Measurements from ENCODE around the gene HIVEP1.

Gene HIVEP1

GRCh38 chr6:12020187-12020791 lies 8.2 kb downstream of the HIVEP1 start:
- DNase-seq = no peak

DNA sequence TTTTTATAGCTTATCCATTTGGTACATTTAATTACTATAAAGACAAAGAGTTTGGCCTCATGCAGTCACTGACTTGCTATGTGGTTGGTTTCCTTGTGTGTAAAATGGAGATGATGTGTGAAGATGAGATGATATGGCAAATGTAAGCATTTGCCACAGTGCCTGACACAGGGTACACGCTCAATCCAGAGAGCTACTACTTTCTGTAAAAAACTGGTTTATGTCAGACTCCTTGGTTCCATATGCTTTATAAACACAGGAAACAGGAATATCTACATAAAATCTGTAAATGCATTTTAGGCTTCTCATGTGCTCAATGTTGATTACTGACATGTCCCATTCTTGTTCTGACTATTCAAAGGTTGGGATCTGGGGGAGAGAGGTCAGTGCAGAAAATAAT lies 10.4 kb downstream of the HIVEP1 start:
- DNase-seq = no peak

GRCh38 chr6:12022953-12023388 lies 10.9 kb downstream of the HIVEP1 start:
- DNase-seq = no peak

GRCh38 chr6:12024216-12024615 lies 12.1 kb downstream of the HIVEP1 start:
- DNase-seq = no peak

DNA sequence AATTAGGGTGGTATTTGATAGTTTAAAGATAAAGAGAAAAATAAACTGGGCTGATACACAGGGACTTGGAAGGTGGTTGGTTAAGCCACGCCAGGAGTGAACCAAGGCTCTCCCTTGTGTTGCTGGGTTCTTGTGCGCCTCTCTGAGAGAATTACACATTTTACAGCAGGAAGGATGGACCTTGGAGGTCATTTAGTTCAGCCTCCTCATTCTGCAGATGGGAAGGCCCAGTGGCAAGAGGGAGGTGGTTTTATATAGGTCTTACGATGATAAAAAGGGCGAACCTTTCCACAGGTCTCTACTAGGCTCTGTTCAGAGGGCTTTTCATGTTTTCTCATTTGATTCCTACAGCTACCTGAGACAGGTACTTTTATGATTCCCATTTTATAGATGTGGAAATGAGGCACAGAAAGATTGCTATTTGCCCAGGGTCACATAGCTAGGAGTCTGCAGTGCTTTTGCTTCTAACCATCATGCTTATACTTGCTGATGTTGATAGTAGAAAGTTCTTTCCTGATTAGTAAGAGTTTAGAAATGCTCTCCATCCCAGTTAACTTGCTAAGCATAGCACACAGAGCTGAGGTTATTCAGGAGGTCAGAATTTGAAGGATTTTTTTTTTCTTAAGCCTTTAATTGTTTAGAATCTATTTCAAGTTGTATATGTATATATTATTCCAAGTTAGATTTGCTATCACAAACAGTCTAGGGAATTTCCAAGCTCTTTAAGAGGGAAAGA lies 12.8 kb downstream of the HIVEP1 start:
- DNase-seq = no peak

DNA sequence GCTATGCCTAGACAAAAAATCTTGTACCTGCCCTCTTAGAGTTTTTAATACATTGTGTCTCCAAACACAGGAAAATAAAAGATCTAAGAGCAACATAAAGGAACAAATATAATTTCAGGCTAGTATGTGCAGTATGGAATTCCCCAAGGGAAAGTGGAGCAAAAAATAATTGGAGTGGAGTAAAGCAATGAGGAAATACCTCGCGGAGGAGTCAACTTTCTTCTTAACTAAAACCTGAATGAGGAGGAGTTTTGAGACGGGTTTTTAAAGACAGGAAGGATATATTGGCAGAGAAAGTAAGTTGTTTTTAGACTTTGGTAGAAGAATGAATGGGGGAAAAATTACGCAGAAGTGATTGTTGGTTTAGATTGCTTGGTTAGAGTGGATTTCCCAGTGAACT lies 14.0 kb downstream of the HIVEP1 start:
- DNase-seq = no peak

DNA sequence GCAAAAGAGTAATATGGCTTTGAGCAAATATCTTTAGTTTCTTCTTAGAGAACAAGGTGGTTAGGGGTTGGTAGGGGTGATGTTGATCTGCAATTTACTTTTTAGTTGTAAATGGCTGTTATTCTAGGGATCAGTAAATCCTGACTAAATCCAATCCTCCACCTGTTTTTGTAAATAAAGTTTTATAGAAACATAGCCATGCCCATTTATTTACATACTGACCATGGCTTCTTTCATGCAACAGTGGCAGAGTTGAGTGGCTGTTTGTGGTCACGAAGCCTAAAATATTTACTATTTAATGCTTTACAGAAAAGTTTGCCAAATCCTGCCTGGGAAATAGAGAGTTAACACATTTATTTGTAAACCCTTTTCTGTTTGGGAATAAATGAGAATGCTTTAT lies 14.7 kb downstream of the HIVEP1 start:
- DNase-seq = no peak

GRCh38 chr6:12028213-12028612 lies 16.1 kb downstream of the HIVEP1 start:
- no peak for DNase-seq

- DNase-seq = no peak
These were observed 18.0 kb downstream of the HIVEP1 start for GRCh38 chr6:12029979-12030737.

DNA sequence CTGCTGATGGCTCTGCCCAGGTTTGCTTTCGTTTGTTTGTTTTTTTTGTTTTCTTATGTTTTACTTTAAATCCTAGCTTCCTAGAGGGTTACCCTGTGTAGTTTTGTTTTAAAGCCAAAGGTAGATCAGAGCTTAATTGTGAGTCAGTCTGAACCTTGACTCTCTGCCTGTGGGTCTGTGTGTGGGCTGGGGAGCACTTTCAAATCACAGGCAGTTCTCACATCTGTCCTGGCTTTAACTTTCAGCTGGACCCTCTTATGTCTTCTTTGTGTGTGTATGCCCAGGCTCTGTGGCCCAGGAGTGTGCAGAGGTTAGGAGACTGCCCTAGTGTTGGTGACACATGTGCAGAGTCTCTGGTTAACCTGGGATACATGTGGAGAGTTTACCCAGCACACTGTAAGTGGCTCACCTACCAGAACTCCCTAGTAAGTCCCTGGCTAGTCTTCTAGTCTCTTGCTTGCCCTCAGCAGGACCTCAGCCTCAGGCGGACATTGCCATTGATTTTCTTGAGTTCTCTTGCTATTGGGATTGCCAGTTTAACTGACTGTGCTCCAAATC lies 19.0 kb downstream of the HIVEP1 start:
- no peak for DNase-seq

DNA sequence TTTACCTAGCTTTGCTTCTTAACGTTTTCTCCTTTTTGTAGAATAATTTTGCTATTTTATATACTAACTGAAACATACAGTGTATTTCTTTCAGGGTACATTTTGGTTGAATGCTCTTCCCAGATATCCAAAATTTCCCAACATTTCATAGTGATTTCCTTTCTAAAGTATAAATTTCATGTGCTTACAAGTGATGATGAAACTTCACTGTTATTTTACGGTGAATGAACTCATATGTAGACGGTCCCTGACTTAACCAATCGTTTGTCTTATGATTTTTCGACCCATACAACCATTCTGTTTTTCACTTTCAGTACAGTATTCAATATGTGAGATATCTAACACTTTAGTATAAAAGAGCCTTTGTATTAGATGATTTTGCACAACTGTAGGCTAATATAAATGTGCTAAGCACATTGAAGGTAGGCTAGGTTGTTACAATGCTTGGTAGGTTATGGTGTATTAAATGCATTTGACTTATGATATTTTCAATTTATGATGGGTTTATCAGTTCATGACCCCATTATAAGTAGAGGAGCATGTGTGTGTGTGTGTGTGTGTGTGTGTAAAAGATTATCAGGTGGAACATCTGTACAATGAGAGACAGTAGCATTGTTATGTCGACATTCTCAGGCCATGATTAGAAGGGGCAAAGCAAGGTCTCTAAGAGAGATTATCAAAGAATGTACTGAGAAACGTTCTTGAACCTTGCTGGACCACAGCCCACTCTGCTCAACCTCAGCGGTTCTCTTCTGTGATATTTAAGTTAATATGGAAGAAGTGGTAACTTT lies 20.9 kb downstream of the HIVEP1 start:
- no peak for DNase-seq

- DNase-seq = no peak
These were observed 21.7 kb downstream of the HIVEP1 start for GRCh38 chr6:12033770-12034169.

- DNase-seq = no peak
These were observed 22.2 kb downstream of the HIVEP1 start for GRCh38 chr6:12034349-12034748.

DNA sequence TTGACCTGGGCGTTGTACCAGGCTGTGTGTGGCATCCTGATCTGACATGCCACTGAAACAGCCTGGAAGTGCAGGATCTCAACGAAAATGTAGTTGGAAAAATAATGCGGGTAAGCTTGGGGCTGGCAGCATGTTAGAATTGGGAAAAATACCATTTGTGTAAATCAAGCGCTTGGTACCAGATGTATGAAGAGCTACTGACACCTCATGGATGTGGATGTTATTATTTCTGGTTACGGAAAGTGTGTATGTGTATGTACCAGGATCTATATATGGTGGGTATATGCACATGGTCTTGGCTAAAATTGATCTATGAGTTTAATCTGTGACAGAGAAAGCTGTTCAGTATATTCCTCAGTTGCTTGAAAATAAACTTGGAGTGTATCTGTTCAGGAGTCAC lies 22.7 kb downstream of the HIVEP1 start:
- DNase-seq = no peak

GRCh38 chr6:12036766-12037165 lies 24.7 kb downstream of the HIVEP1 start:
- DNase-seq = no peak

- DNase-seq = no peak
These were observed 25.7 kb downstream of the HIVEP1 start for GRCh38 chr6:12037798-12038197.

- no peak for DNase-seq
These were observed 27.7 kb downstream of the HIVEP1 start for GRCh38 chr6:12039540-12040459.

- no peak for DNase-seq
These were observed 35.2 kb downstream of the HIVEP1 start for GRCh38 chr6:12047304-12047703.

GRCh38 chr6:12047792-12048432 lies 35.8 kb downstream of the HIVEP1 start:
- no peak for DNase-seq

DNA sequence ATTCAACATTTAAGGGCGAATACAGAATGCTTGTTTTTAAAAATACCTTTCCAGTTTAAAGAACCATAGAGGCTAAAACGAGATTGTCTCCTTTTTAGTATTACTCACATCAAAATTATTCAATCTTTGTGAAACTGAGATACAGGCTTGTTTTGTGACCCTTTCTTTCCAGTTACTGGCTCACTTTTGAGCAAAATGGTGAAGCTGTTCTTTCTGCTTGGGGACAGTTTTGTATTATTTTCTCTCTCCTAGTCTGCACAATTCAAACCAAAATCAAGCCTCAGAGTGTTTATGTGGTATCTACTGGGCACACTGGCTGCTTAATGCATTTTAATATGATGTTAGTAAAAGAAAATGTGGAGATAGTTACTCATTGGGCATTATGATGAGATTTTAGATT lies 36.5 kb downstream of the HIVEP1 start:
- no peak for DNase-seq

DNA sequence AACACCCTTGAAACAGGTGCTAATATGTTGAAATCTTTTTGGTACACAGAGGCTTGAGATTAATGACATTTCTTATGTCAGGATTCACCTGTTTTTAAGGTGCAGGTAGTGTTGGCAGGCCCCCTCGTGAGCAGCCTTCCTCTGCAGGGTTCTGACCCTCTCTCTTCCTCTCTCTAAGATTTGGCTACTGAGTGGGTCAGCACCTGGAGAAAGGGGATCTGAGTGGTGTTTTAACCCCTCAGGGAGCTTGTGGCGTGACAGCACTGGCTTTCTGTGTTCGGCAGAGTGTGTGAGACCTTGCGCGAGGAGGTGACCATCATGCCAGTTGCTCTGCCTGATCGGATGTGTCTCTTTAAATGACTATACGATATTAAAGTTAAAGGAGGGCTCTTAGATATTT lies 37.1 kb downstream of the HIVEP1 start:
- DNase-seq = no peak

All from NCI-H510A treated with DMSO at 0.1 percent for 48 hours (cell line).